D721Med (cell line): ENCODE data around the gene MAU2.

Source experiments
- DNase-seq: peaks from one replicate; pipeline ENCODE4 v3.0.0; 2011; ENCODE audit warnings: low spot score; ENCODE audit not compliant: insufficient read length
- FAIRE-seq: peaks from 2 replicates; lab custom pipeline; 2011; peaks lifted over from hg19 to GRCh38; lab: Jason Lieb, UNC
- TF ChIP-seq, protein P1 (sequence below): IDR thresholded peaks from 2 replicates; pipeline ENCODE4 v1.5.1; 2012; ENCODE audit warnings: mild to moderate bottlenecking, control low read depth; ENCODE audit not compliant: insufficient read depth; ENCODE audit errors: missing control alignments

The MAU2 gene

DNA sequence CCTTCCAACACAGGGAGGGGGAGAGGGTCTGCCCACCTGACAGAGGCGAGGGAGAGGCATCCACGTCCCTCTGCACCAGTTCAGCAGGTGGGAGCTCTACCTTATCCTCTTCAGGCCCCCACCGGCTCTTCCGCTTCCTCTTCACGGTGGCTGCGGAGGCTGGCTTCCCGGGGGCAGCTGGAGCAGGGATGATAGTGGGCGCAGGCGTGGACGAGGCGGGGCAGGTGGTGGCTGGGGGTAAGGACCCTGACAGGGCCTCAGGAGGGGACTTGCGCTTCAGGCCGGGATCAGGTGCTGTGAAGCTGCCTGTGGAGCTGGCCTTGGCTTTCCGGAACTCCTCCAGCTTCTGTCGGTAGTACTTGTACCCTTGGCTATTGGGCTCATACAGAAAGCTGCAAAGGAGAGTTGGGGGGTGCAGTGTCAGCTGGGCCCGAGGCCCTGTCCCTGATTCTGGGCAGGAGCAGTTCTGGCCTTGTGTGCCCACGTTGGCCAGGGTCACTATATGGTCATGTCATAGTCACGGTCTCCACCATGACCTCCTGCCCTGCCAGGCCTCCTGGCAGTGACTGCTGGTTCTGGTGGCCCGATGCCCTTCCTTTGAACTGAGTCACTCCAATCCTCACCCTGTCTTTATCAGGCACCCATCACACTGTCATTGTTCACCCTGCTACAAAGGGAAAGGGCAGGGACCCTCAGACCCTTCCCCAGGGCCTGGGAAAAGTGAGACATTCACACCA, 23.5 kb upstream of the MAU2 start:
- DNase-seq (no peak), FAIRE-seq (no peak)
- TF ChIP-seq, protein P1, sequence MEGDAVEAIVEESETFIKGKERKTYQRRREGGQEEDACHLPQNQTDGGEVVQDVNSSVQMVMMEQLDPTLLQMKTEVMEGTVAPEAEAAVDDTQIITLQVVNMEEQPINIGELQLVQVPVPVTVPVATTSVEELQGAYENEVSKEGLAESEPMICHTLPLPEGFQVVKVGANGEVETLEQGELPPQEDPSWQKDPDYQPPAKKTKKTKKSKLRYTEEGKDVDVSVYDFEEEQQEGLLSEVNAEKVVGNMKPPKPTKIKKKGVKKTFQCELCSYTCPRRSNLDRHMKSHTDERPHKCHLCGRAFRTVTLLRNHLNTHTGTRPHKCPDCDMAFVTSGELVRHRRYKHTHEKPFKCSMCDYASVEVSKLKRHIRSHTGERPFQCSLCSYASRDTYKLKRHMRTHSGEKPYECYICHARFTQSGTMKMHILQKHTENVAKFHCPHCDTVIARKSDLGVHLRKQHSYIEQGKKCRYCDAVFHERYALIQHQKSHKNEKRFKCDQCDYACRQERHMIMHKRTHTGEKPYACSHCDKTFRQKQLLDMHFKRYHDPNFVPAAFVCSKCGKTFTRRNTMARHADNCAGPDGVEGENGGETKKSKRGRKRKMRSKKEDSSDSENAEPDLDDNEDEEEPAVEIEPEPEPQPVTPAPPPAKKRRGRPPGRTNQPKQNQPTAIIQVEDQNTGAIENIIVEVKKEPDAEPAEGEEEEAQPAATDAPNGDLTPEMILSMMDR: no peak

GRCh38 chr19:19297759-19298158, 22.9 kb upstream of the MAU2 start:
- DNase-seq: no peak
- FAIRE-seq: no peak
- TF ChIP-seq, protein P1: no peak

DNA sequence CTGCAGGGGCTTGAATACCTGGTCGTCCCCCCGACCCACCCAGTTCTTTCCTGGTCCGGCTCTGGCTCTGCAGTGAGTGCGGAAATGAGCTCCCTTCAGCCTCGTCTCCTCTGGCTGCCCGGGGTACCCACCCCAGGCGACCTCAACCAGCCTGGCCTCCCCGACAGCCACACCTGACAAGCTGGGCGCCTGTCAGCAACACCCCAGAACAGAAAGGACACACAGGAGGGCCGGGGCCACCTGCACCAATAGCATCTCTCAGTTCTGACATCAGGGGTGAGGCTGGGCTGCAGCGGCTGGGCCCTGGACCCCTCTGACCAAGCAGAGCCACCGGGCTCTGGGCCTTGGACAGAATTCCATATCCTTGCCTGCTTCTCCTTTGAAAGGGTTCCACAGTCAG, 20.0 kb upstream of the MAU2 start:
- FAIRE-seq (no peak), DNase-seq (no peak)
- TF ChIP-seq, protein P1: no peak

- DNase-seq: no peak
- FAIRE-seq: no peak
- TF ChIP-seq, protein P1: no peak
These were observed 17.2 kb upstream of the MAU2 start for GRCh38 chr19:19303411-19303810.

DNA sequence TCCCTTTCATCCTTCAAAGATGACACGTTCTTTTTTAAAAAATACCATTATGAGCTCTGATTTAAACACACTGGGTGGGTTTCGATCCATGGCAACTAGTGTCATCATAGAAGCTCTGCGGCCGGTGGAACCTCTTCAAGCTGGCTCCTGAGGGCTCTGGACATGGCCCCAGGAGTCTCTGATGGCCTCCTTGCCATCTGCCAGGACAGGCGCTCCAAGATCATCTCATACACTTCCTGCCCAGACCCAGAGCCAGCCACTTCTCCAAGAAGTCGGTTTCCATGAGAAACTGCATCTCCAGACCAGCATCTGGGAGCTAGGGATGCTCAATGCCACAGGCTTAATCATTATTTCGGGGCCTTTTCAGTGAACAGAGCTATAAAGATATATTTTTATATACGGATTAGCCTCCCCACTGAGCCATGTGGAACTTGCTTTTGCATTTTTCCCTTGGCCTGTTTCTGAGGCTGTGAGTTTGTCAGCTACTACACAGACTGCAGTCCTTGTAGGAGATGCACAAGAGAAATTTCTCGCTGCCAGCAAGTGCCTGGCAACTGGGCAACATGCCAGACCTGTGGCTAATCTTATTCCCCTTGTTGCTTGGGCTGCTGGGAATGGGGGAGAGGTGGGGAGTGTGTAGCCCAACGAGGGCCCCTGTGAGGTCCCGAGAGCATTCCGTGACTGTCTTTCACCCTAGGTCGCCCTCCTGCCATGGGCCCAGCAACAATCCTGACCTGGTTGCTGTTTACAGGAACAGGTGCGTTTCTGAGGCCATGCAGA, 16.3 kb upstream of the MAU2 start:
- TF ChIP-seq, protein P1: no peak

DNA sequence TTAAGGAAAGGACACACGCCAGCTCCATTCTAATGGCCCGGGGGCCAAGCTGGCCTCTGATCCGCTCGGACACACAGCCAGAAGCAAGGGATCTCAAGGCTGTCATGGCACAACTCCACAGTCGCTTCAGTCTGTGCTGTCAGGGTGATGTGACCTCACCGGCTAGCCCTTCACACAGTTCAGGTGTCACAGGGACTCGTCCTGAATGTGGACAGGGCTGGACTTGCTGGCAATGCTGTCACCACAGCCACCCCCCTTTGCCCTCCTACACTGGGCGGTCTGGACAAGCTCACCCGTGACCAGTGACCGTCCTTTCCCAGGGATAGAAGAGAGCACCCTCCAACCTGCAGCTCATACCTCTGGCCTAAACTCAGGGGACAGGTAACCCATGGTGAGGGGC, 15.6 kb upstream of the MAU2 start:
- FAIRE-seq (no peak), DNase-seq (no peak)
- TF ChIP-seq, protein P1: no peak

More for the DNA sequence above, 16.3 kb upstream of the MAU2 start:
- FAIRE-seq (no peak), DNase-seq (no peak)

DNA sequence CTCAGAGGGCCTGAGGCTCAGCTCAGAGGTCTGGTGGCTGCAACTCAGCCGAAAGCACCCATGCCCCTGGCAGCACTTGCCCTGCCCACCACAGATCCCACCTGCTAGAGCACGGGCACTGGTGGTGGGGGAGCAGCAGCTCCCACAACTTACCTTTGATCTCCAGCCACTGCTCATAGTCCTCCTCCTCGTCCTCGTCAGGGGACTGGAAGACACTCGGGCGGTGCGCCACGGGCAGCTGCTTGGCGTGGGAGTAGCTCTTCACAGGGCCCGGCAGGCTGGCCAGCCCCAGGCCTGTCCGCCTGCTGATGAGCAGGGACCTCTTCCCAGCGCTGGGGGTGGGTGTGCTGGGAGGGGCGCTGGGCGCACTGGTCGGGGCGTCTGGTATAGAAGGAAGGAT, 14.9 kb upstream of the MAU2 start:
- DNase-seq (no peak), FAIRE-seq (no peak)
- TF ChIP-seq, protein P1: no peak
